ENCODE results near the gene MYO7B.

MYO7B gene

GRCh38 chr2:127525691-127526131 is 9.8 kb upstream of the MYO7B start:
- TF ChIP-seq BACH2 (CRISPR knock-in tag; IDR thresholded peaks at IDR 0.05; ENCODE audit: borderline replicate concordance) (no peak), ZC3H10 (CRISPR knock-in tag; IDR thresholded peaks at IDR 0.05) (no peak)
- peak; percentile 62 for ATAC-seq

GRCh38 chr2:127526132-127527000 is 9.1 kb upstream of the MYO7B start, which contains the start of gene IWS1:
IWS1 (minus strand) TSS chr2:127526489; CDS start chr2:127526208, 281 bp downstream.
- no peak for TF ChIP-seq ISL1 (CRISPR knock-in tag; IDR thresholded peaks at IDR 0.05)
- TF ChIP-seq ZFP3 (CRISPR knock-in tag; IDR thresholded peaks at IDR 0.05) = peak; percentile 13; the same call in 1 of the 2 replicates
- TF ChIP-seq ESRRG (CRISPR knock-in tag; IDR thresholded peaks at IDR 0.05) = no peak
- TF ChIP-seq OSR1 (CRISPR knock-in tag; IDR thresholded peaks at IDR 0.05) = no peak
- TF ChIP-seq GLIS3 (CRISPR knock-in tag; IDR thresholded peaks at IDR 0.05) = no peak
- no peak for TF ChIP-seq ZC3H10 (CRISPR knock-in tag; IDR thresholded peaks at IDR 0.05)
- TF ChIP-seq ZNF8 (CRISPR knock-in tag; IDR thresholded peaks at IDR 0.05) = no peak
- no peak for TF ChIP-seq POU6F1 (CRISPR knock-in tag; IDR thresholded peaks at IDR 0.05; ENCODE audit: borderline replicate concordance, low read depth)
- TF ChIP-seq PATZ1 (CRISPR knock-in tag; IDR thresholded peaks at IDR 0.05; ENCODE audit: borderline replicate concordance) = peak; percentile 72; the same call in 1 of the 2 replicates
- no peak for TF ChIP-seq BACH2 (CRISPR knock-in tag; IDR thresholded peaks at IDR 0.05; ENCODE audit: borderline replicate concordance)
- TF ChIP-seq TCF4 (CRISPR knock-in tag; IDR thresholded peaks at IDR 0.05; ENCODE audit: borderline replicate concordance) = no peak
- TF ChIP-seq SNAI2 (CRISPR knock-in tag; IDR thresholded peaks at IDR 0.05) = no peak
- peak; percentile 94 for ATAC-seq

DNA sequence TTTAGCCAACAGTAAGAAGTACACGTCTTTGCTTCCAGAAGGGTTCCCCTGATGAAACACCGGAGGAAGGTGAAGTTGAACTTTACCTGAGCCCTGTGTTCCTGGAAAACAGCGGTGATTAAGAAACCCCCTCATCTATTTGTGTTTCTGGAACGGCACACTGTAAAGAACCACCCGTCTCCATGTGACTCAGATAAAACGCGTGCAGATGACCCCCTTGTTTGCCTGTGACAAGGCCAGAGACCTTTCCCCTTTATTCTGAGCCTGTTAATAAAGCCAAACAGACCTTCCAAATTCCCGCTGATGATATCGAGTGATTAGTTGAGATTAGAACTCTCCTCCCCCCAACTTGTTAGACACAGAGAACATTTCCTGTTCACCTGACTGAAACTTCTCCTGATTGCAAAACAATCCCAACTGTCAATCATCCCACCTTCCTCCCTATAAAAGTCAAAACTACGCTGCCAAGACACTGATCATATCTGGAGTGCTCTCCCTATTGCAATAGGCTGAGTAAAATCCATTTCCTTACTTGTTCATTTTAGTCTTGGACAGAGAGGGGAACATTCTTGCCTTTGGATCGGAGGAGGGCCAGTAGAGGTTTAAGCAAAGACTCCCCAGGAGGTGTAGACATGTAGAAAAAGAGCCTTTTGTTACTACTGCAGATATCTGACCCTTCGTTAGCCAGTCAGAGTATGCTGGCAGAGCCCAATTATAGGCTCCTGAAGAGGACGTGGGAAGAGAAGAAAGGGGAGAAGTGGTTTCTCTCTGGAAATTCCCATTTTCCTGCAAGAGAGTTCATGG is 8.3 kb upstream of the MYO7B start:
- peak; percentile 9 for ATAC-seq
- no peak for TF ChIP-seq TCF4 (CRISPR knock-in tag; IDR thresholded peaks at IDR 0.05; ENCODE audit: borderline replicate concordance)
- TF ChIP-seq, protein P1, sequence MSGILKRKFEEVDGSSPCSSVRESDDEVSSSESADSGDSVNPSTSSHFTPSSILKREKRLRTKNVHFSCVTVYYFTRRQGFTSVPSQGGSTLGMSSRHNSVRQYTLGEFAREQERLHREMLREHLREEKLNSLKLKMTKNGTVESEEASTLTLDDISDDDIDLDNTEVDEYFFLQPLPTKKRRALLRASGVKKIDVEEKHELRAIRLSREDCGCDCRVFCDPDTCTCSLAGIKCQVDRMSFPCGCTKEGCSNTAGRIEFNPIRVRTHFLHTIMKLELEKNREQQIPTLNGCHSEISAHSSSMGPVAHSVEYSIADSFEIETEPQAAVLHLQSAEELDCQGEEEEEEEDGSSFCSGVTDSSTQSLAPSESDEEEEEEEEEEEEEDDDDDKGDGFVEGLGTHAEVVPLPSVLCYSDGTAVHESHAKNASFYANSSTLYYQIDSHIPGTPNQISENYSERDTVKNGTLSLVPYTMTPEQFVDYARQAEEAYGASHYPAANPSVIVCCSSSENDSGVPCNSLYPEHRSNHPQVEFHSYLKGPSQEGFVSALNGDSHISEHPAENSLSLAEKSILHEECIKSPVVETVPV (CRISPR knock-in tag; IDR thresholded peaks at IDR 0.05) = no peak
- no peak for TF ChIP-seq TOX (CRISPR knock-in tag; IDR thresholded peaks at IDR 0.05; ENCODE audit: borderline replicate concordance)
- no peak for TF ChIP-seq RARB (CRISPR knock-in tag; IDR thresholded peaks at IDR 0.05)
- TF ChIP-seq CREB5 (CRISPR knock-in tag; IDR thresholded peaks at IDR 0.05; ENCODE audit: low read depth) = no peak
- TF ChIP-seq ZC3H10 (CRISPR knock-in tag; IDR thresholded peaks at IDR 0.05) = no peak
- no peak for TF ChIP-seq SNAI2 (CRISPR knock-in tag; IDR thresholded peaks at IDR 0.05)
- no peak for TF ChIP-seq ISL1 (CRISPR knock-in tag; IDR thresholded peaks at IDR 0.05)
- TF ChIP-seq PPARA (CRISPR knock-in tag; IDR thresholded peaks at IDR 0.05; ENCODE audit: borderline replicate concordance) = no peak
- no peak for TF ChIP-seq ESRRG (CRISPR knock-in tag; IDR thresholded peaks at IDR 0.05)
- TF ChIP-seq OSR1 (CRISPR knock-in tag; IDR thresholded peaks at IDR 0.05) = no peak

GRCh38 chr2:127528487-127528886 is 7.0 kb upstream of the MYO7B start:
- TF ChIP-seq RARB (CRISPR knock-in tag; IDR thresholded peaks at IDR 0.05) (no peak), PPARA (CRISPR knock-in tag; IDR thresholded peaks at IDR 0.05; ENCODE audit: borderline replicate concordance) (no peak), ZNF8 (CRISPR knock-in tag; IDR thresholded peaks at IDR 0.05) (no peak), ARNTL (CRISPR knock-in tag; IDR thresholded peaks at IDR 0.05; ENCODE audit: borderline replicate concordance, low read depth) (no peak), ZNF70 (CRISPR knock-in tag; IDR thresholded peaks at IDR 0.05) (no peak), TOX (CRISPR knock-in tag; IDR thresholded peaks at IDR 0.05; ENCODE audit: borderline replicate concordance) (no peak), ZC3H10 (CRISPR knock-in tag; IDR thresholded peaks at IDR 0.05) (no peak), POU6F1 (CRISPR knock-in tag; IDR thresholded peaks at IDR 0.05; ENCODE audit: borderline replicate concordance, low read depth) (no peak), CREB5 (CRISPR knock-in tag; IDR thresholded peaks at IDR 0.05; ENCODE audit: low read depth) (no peak), GLIS3 (CRISPR knock-in tag; IDR thresholded peaks at IDR 0.05) (no peak), ESRRG (CRISPR knock-in tag; IDR thresholded peaks at IDR 0.05) (no peak), BACH2 (CRISPR knock-in tag; IDR thresholded peaks at IDR 0.05; ENCODE audit: borderline replicate concordance) (no peak), SNAI2 (CRISPR knock-in tag; IDR thresholded peaks at IDR 0.05) (no peak), TCF4 (CRISPR knock-in tag; IDR thresholded peaks at IDR 0.05; ENCODE audit: borderline replicate concordance) (no peak)
- TF ChIP-seq, protein P1 (CRISPR knock-in tag; IDR thresholded peaks at IDR 0.05) = no peak
- no peak for ATAC-seq

All from SK-N-SH treated with all-trans-retinoic acid at 6 μM for 48 hours (cell line).